Activated CD4-positive, alpha-beta memory T cell treated with anti-CD3 and anti-CD28 coated beads for 36 hours (primary cell): ENCODE results near the gene TXK. TPM values are rescaled to one million over a fixed set of nuclear protein-coding genes. Genes with fewer than 3 reads are reported as not detected.

Experiments used
- CTCF ChIA-PET: fragments of 350-600 bp; sonication (Branson Sonifier 250); formaldehyde crosslinking; loops from one replicate; lab custom pipeline; 2021; ENCODE audit warnings: antibody characterized with exemption, inconsistent platforms; lab: Charles Lee
- POLR2A ChIA-PET: fragments of 350-600 bp; sonication (Branson Sonifier 250); formaldehyde crosslinking; loops from one replicate; lab custom pipeline; 2021; ENCODE audit warnings: antibody characterized with exemption; lab: Charles Lee
- DNase-seq: peaks from one replicate; pipeline ENCODE4 v3.0.0-alpha.2; 2020
- H3K27ac Mint-ChIP-seq: one replicate; pipeline ENCODE4 v1.8.0; 2021; ENCODE audit warnings: mixed read lengths
- H3K27me3 Mint-ChIP-seq: one replicate; pipeline ENCODE4 v1.8.0; 2021; ENCODE audit warnings: mixed read lengths
- H3K36me3 Mint-ChIP-seq: one replicate; pipeline ENCODE4 v1.8.0; 2021; ENCODE audit warnings: mixed read lengths
- H3K4me1 Mint-ChIP-seq: one replicate; pipeline ENCODE4 v1.8.0; 2021; ENCODE audit warnings: low read depth, mixed read lengths
- H3K4me3 Mint-ChIP-seq: one replicate; pipeline ENCODE4 v1.8.0; 2021; ENCODE audit warnings: mild to moderate bottlenecking, mixed read lengths
- H3K9me3 Mint-ChIP-seq: one replicate; pipeline ENCODE4 v1.8.0; 2021; ENCODE audit warnings: mixed read lengths
- intact Hi-C: fragments of 100-400 bp; cut with micrococcal nuclease; formaldehyde crosslinking; loops from one replicate; pipeline ENCODE4 v1.15.1; 2023
- total RNA-seq, 2 experiments: library from RNA; stranded (reverse); gene quantifications; one replicate each; pipeline ENCODE4 v1.2.3, GENCODE V29; 2021

TXK gene
- total RNA-seq, 2 experiments from 2014 or later: 16.5 to 18.4 TPM

GRCh38 chr4:48102303-48102702 lies 31.7 kb downstream of the TXK start:
- no peak overlapping the region for H3K27ac Mint-ChIP-seq
- no peaks in the 10 kb centered on the region for H3K27me3 Mint-ChIP-seq
- H3K4me3 Mint-ChIP-seq: no peak overlapping the region
- no peaks in the 10 kb centered on the region for H3K9me3 Mint-ChIP-seq
- ChIA-PET CTCF (interaction anchor here (0.6 to 1.2 kb wide), 2 partner anchors 26 to 67 kb away, joined by 3 to 6 read pairs; no protein-coding TSS in a partner anchor), POLR2A (interaction anchor here (0.7 to 1.5 kb wide), 3 partner anchors 28 to 66 kb away, joined by 3 to 5 read pairs (median 3); partner anchors contain the start of gene TXK)
- H3K4me1 Mint-ChIP-seq: peaks cover 30% of the 10 kb centered on the region
- no peak for DNase-seq
- intact Hi-C loops: loop anchor here (2.0 to 5.0 kb wide), 3 partner anchors 16 to 168 kb away; no protein-coding TSS in a partner anchor
- H3K36me3 Mint-ChIP-seq: peaks cover 21% of the 10 kb centered on the region

- intact Hi-C loops: loop anchor here (5.0 kb wide), 1 partner anchor 33 kb away; no protein-coding TSS in a partner anchor
- Mint-ChIP-seq H3K4me1 (peaks cover 21% of the 10 kb centered on the region), H3K27me3 (no peaks in the 10 kb centered on the region), H3K36me3 (peaks cover 19% of the 10 kb centered on the region), H3K27ac (no peak overlapping the region), H3K9me3 (no peaks in the 10 kb centered on the region), H3K4me3 (no peak overlapping the region)
- ChIA-PET CTCF (interaction anchor here (1.0 kb wide), 1 partner anchor 9 kb away, joined by 5 read pairs; no protein-coding TSS in a partner anchor), POLR2A (no interaction called here)
- DNase-seq: no peak
Observed at GRCh38 chr4:48100256-48100655, 33.8 kb downstream of the TXK start.

- no peaks in the 10 kb centered on the region for H3K9me3 Mint-ChIP-seq
- POLR2A ChIA-PET: no interaction called here
- DNase-seq: no peak
- H3K4me1 Mint-ChIP-seq: peaks cover 18% of the 10 kb centered on the region
- H3K27me3 Mint-ChIP-seq: no peaks in the 10 kb centered on the region
- H3K36me3 Mint-ChIP-seq: peaks cover 21% of the 10 kb centered on the region
- no peak overlapping the region for H3K4me3 Mint-ChIP-seq
- CTCF ChIA-PET: interaction anchor here (0.6 to 3.5 kb wide), 5 partner anchors 8 to 259 kb away, joined by 3 to 15 read pairs (median 6); no protein-coding TSS in a partner anchor
- intact Hi-C loops: loop anchor here (2.0 kb wide), 1 partner anchor 59 kb away; no protein-coding TSS in a partner anchor
- no peak overlapping the region for H3K27ac Mint-ChIP-seq
Observed at GRCh38 chr4:48095441-48095840, 38.6 kb downstream of the TXK start.

- ChIA-PET POLR2A (no interaction called here), CTCF (interaction anchor here (0.5 to 3.5 kb wide), 7 partner anchors 8 to 168 kb away, joined by 3 to 15 read pairs (median 4); no protein-coding TSS in a partner anchor)
- H3K9me3 Mint-ChIP-seq: no peaks in the 10 kb centered on the region
- intact Hi-C loops: loop anchor here (1.0 to 5.0 kb wide), 3 partner anchors 9 to 57 kb away; no protein-coding TSS in a partner anchor
- peaks cover 16% of the 10 kb centered on the region for H3K4me1 Mint-ChIP-seq
- peak; percentile 75 for DNase-seq
- H3K27ac Mint-ChIP-seq: peak overlapping the region; percentile 65
- H3K27me3 Mint-ChIP-seq: no peaks in the 10 kb centered on the region
- peaks cover 21% of the 10 kb centered on the region for H3K36me3 Mint-ChIP-seq
- no peak overlapping the region for H3K4me3 Mint-ChIP-seq
Observed at GRCh38 chr4:48093991-48094416, 40.0 kb downstream of the TXK start.

- no peak for DNase-seq
- H3K9me3 Mint-ChIP-seq: no peaks in the 10 kb centered on the region
- H3K27me3 Mint-ChIP-seq: no peaks in the 10 kb centered on the region
- H3K4me3 Mint-ChIP-seq: no peak overlapping the region
- ChIA-PET POLR2A (no interaction called here), CTCF (interaction anchor here (1.0 to 1.4 kb wide), 3 partner anchors 19 to 87 kb away, joined by 3 to 6 read pairs (median 3); no protein-coding TSS in a partner anchor)
- peaks cover 16% of the 10 kb centered on the region for H3K4me1 Mint-ChIP-seq
- intact Hi-C loops: loop anchor here (5.0 kb wide), 1 partner anchor 37 kb away; no protein-coding TSS in a partner anchor
- no peak overlapping the region for H3K27ac Mint-ChIP-seq
- peaks cover 30% of the 10 kb centered on the region for H3K36me3 Mint-ChIP-seq
Observed at GRCh38 chr4:48090621-48091020, 43.4 kb downstream of the TXK start.

- H3K36me3 Mint-ChIP-seq: peaks cover 29% of the 10 kb centered on the region
- peaks cover 5% of the 10 kb centered on the region for H3K4me1 Mint-ChIP-seq
- no peak overlapping the region for H3K27ac Mint-ChIP-seq
- H3K9me3 Mint-ChIP-seq: no peaks in the 10 kb centered on the region
- no peak overlapping the region for H3K4me3 Mint-ChIP-seq
- no peaks in the 10 kb centered on the region for H3K27me3 Mint-ChIP-seq
- CTCF ChIA-PET: interaction anchor here (1.1 to 5.4 kb wide), 8 partner anchors 9 to 82 kb away, joined by 3 to 84 read pairs (median 7); no protein-coding TSS in a partner anchor
- POLR2A ChIA-PET: interaction anchor here (0.6 kb wide), 1 partner anchor 163 kb away, joined by 3 read pairs; no protein-coding TSS in a partner anchor
- no peak for DNase-seq
- intact Hi-C loops: loop anchor here (2.0 to 5.0 kb wide), 5 partner anchors 17 to 399 kb away; partner anchors contain the start of genes CNGA1 and NIPAL1
Observed at GRCh38 chr4:48085821-48086589, 48.0 kb downstream of the TXK start.

- H3K9me3 Mint-ChIP-seq: no peaks in the 10 kb centered on the region
- POLR2A ChIA-PET: no interaction called here
- H3K36me3 Mint-ChIP-seq: peaks cover 27% of the 10 kb centered on the region
- no peak overlapping the region for H3K4me3 Mint-ChIP-seq
- intact Hi-C loops: no loop called here
- H3K27me3 Mint-ChIP-seq: no peaks in the 10 kb centered on the region
- DNase-seq: no peak
- no peak overlapping the region for H3K27ac Mint-ChIP-seq
- CTCF ChIA-PET: interaction anchor here (1.5 to 5.4 kb wide), 3 partner anchors 35 to 79 kb away, joined by 3 to 84 read pairs (median 81); no protein-coding TSS in a partner anchor
- H3K4me1 Mint-ChIP-seq: peaks cover 19% of the 10 kb centered on the region
Observed at GRCh38 chr4:48082956-48083355, 51.1 kb downstream of the TXK start.

GRCh38 chr4:48081196-48081595 lies 52.9 kb downstream of the TXK start:
- H3K4me1 Mint-ChIP-seq: peaks cover 19% of the 10 kb centered on the region
- no peak overlapping the region for H3K27ac Mint-ChIP-seq
- peaks cover 23% of the 10 kb centered on the region for H3K36me3 Mint-ChIP-seq
- H3K27me3 Mint-ChIP-seq: no peaks in the 10 kb centered on the region
- H3K4me3 Mint-ChIP-seq: no peak overlapping the region
- ChIA-PET CTCF (interaction anchor here (0.5 kb wide), 1 partner anchor 72 kb away, joined by 3 read pairs; no protein-coding TSS in a partner anchor), POLR2A (no interaction called here)
- intact Hi-C loops: no loop called here
- no peak for DNase-seq
- H3K9me3 Mint-ChIP-seq: no peaks in the 10 kb centered on the region

- DNase-seq: no peak
- no peak overlapping the region for H3K27ac Mint-ChIP-seq
- POLR2A ChIA-PET: no interaction called here
- H3K36me3 Mint-ChIP-seq: peaks cover 15% of the 10 kb centered on the region
- no peaks in the 10 kb centered on the region for H3K27me3 Mint-ChIP-seq
- intact Hi-C loops: no loop called here
- H3K9me3 Mint-ChIP-seq: no peaks in the 10 kb centered on the region
- no peak overlapping the region for H3K4me3 Mint-ChIP-seq
- CTCF ChIA-PET: interaction anchor here (0.6 kb wide), 1 partner anchor 47 kb away, joined by 4 read pairs; no protein-coding TSS in a partner anchor
- peaks cover 19% of the 10 kb centered on the region for H3K4me1 Mint-ChIP-seq
Observed at GRCh38 chr4:48079972-48080391, 54.1 kb downstream of the TXK start.

GRCh38 chr4:48078862-48079655 lies 55.0 kb downstream of the TXK start:
- ChIA-PET POLR2A (no interaction called here), CTCF (interaction anchor here (0.6 to 1.1 kb wide), 3 partner anchors 9 to 76 kb away, joined by 3 to 4 read pairs (median 3); no protein-coding TSS in a partner anchor)
- intact Hi-C loops: no loop called here
- peak; percentile 20 for DNase-seq
- peaks cover 14% of the 10 kb centered on the region for H3K36me3 Mint-ChIP-seq
- peaks cover 19% of the 10 kb centered on the region for H3K4me1 Mint-ChIP-seq
- H3K4me3 Mint-ChIP-seq: no peak overlapping the region
- H3K27me3 Mint-ChIP-seq: no peaks in the 10 kb centered on the region
- H3K27ac Mint-ChIP-seq: no peak overlapping the region
- no peaks in the 10 kb centered on the region for H3K9me3 Mint-ChIP-seq

- intact Hi-C loops: no loop called here
Observed at GRCh38 chr4:48078425-48078824, 55.6 kb downstream of the TXK start.

More at GRCh38 chr4:48078425-48078824, 55.6 kb downstream of the TXK start:
- H3K4me1 Mint-ChIP-seq: peaks cover 19% of the 10 kb centered on the region
- H3K9me3 Mint-ChIP-seq: no peaks in the 10 kb centered on the region
- ChIA-PET POLR2A (no interaction called here), CTCF (interaction anchor here (0.8 to 1.1 kb wide), 2 partner anchors 10 to 75 kb away, joined by 3 read pairs; no protein-coding TSS in a partner anchor)
- H3K27me3 Mint-ChIP-seq: no peaks in the 10 kb centered on the region
- no peak for DNase-seq
- peaks cover 19% of the 10 kb centered on the region for H3K36me3 Mint-ChIP-seq
- H3K27ac Mint-ChIP-seq: no peak overlapping the region
- H3K4me3 Mint-ChIP-seq: no peak overlapping the region
